GM19372 (cell line): ENCODE results near the gene POC1B.

ENCODE experiments used
- ATAC-seq: cut with Tn5 transposase; IDR thresholded peaks from one replicate; pipeline ENCODE4 v1.9.1; 2021; ENCODE audit warnings: mild to moderate bottlenecking, low read depth, moderate library complexity; ENCODE audit not compliant: unreplicated experiment

The POC1B gene

GRCh38 chr12:89391726-89392336, 134.0 kb downstream of the POC1B start:
- no peak for ATAC-seq

GRCh38 chr12:89390802-89391673, 134.8 kb downstream of the POC1B start:
- ATAC-seq = no peak

- peak; percentile 63 for ATAC-seq
Observed at GRCh38 chr12:89389755-89390661, 135.8 kb downstream of the POC1B start.

- no peak for ATAC-seq
Observed at GRCh38 chr12:89386138-89386537, 139.7 kb downstream of the POC1B start.

GRCh38 chr12:89384807-89385206, 141.0 kb downstream of the POC1B start:
- ATAC-seq = no peak

GRCh38 chr12:89384050-89384758, 141.6 kb downstream of the POC1B start:
- no peak for ATAC-seq

- ATAC-seq = no peak
Observed at GRCh38 chr12:89383235-89384049, 142.4 kb downstream of the POC1B start.

GRCh38 chr12:89382328-89382727, 143.5 kb downstream of the POC1B start:
- ATAC-seq = no peak

- ATAC-seq = no peak
Observed at GRCh38 chr12:89379839-89380467, 145.9 kb downstream of the POC1B start.

- no peak for ATAC-seq
Observed at GRCh38 chr12:89379148-89379838, 146.6 kb downstream of the POC1B start.

GRCh38 chr12:89376844-89377243, 149.0 kb downstream of the POC1B start:
- ATAC-seq = no peak

- ATAC-seq = no peak
Observed at GRCh38 chr12:89376202-89376529, 149.7 kb downstream of the POC1B start.

- no peak for ATAC-seq
Observed at GRCh38 chr12:89373763-89374572, 151.9 kb downstream of the POC1B start.

GRCh38 chr12:89372584-89373370, 153.1 kb downstream of the POC1B start:
- ATAC-seq = no peak

- ATAC-seq = no peak
Observed at GRCh38 chr12:89370850-89371249, 155.0 kb downstream of the POC1B start.

GRCh38 chr12:89370421-89370831, 155.4 kb downstream of the POC1B start:
- no peak for ATAC-seq
